ENCODE measurements around the gene ENPP7. TPM values are rescaled to one million over a fixed set of nuclear protein-coding genes. Genes with fewer than 3 reads are reported as not detected.

Gene ENPP7
- total RNA-seq, 1 experiment from 2014 or later, result not detected

DNA sequence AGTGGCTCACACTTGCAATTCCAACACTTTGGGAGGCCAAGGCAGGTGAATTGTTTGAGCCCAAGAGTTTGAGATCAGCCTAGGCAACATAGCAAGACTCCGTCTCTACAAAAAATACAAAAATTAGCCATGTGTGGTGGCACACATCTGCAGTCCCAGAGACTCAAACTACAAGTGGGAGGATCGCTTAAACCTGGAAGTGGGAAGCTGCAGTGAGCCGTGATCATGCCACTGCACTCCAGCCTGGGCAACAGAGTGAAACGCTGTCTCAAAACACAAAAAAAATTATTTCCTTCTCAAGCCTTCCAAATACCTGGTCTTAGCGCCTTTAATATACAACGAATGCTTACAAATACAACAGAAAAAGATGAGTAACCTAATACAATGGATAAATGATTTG lies 27.5 kb downstream of the ENPP7 start:
- CTCF ChIA-PET, result no interaction called here
- TF ChIP-seq, protein P1, sequence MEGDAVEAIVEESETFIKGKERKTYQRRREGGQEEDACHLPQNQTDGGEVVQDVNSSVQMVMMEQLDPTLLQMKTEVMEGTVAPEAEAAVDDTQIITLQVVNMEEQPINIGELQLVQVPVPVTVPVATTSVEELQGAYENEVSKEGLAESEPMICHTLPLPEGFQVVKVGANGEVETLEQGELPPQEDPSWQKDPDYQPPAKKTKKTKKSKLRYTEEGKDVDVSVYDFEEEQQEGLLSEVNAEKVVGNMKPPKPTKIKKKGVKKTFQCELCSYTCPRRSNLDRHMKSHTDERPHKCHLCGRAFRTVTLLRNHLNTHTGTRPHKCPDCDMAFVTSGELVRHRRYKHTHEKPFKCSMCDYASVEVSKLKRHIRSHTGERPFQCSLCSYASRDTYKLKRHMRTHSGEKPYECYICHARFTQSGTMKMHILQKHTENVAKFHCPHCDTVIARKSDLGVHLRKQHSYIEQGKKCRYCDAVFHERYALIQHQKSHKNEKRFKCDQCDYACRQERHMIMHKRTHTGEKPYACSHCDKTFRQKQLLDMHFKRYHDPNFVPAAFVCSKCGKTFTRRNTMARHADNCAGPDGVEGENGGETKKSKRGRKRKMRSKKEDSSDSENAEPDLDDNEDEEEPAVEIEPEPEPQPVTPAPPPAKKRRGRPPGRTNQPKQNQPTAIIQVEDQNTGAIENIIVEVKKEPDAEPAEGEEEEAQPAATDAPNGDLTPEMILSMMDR (conservative IDR thresholded peaks at IDR 0.05; ENCODE audit: low read depth, low read length), result no peak
- no peak for TF ChIP-seq EZH2 (IDR thresholded peaks at IDR 0.05; ENCODE audit: borderline replicate concordance, low read depth, low read length, poor library complexity, severe bottlenecking)

DNA sequence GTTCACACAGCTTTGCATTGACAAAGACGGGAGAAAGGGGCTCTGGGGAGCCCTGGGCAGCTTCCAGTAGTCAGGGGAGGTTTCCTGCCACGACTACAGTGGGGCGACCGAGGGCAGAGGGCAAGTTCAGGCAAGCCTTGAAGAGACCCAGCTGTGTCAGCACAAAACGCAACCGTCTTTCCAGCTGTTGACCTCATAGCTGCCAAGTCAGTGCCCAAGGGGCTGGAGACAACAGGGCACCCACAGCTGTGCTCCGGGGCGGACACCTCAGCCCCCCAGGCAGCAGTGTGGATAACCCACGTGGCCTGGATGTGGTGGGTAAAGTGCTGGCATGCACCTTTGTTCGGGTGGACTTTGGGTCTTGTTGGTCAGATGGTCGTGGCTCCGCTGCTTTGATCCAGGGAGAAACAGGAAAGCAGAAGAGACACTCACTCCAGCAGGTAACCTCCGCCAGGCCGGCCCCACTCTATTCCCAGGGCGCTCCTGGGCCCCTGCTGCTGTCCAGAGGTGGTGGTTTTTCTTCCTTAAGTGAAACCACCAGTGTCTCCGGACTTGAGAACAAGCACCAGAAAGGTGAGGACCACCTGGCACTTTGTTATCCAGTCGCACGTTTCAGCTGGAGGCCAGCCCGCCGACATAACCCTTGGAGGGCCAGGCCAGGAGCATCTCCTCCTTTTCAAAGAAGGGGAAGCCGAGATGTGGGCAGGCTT lies 29.6 kb downstream of the ENPP7 start:
- ChIA-PET POLR2A (ENCODE audit: low non-redundant PET) (interaction anchor here (0.6 kb wide), 1 partner anchor 757 kb away, joined by 3 read pairs; no protein-coding TSS in a partner anchor), CTCF (no interaction called here)
- Histone ChIP-seq H3K4me1 (ENCODE audit: insufficient read depth, low read length, poor library complexity, severe bottlenecking) (no peaks in the 10 kb centered on the region), H3K27me3 (replicated peaks; ENCODE audit: insufficient read depth, low read depth, low read length, poor library complexity) (no peaks in the 10 kb centered on the region), H3K4me3 (ENCODE audit: low read depth, low read length, poor library complexity, severe bottlenecking) (no peak overlapping the region), H3K9me3 (ENCODE audit: low read depth, low read length, poor library complexity, severe bottlenecking) (no peaks in the 10 kb centered on the region), H3K36me3 (ENCODE audit: insufficient read depth, low read length, poor library complexity, severe bottlenecking) (no peaks in the 10 kb centered on the region), H3K27ac (ENCODE audit: low read depth, low read length, poor library complexity, severe bottlenecking) (no peak overlapping the region)
- intact Hi-C loops (cut with micrococcal nuclease; ENCODE audit: unreplicated experiment), result no loop called here
- TF ChIP-seq EZH2 (IDR thresholded peaks at IDR 0.05; ENCODE audit: borderline replicate concordance, low read depth, low read length, poor library complexity, severe bottlenecking), result no peak
- no peak for DNase-seq (ENCODE audit: low spot score)
- BruUV-seq (replicated peaks), result no TSS peak

More for the DNA sequence above, 27.5 kb downstream of the ENPP7 start:
- DNase-seq (ENCODE audit: low spot score), result no peak
- no peaks in the 10 kb centered on the region for H3K27me3 ChIP-seq (replicated peaks; ENCODE audit: insufficient read depth, low read depth, low read length, poor library complexity)
- intact Hi-C loops (cut with micrococcal nuclease; ENCODE audit: unreplicated experiment), result no loop called here
- no TSS peak for BruUV-seq (replicated peaks)
- no peaks in the 10 kb centered on the region for H3K4me1 ChIP-seq (ENCODE audit: insufficient read depth, low read length, poor library complexity, severe bottlenecking)
- no peak overlapping the region for H3K27ac ChIP-seq (ENCODE audit: low read depth, low read length, poor library complexity, severe bottlenecking)
- POLR2A ChIA-PET (ENCODE audit: low non-redundant PET), result no interaction called here
- H3K9me3 ChIP-seq (ENCODE audit: low read depth, low read length, poor library complexity, severe bottlenecking), result no peaks in the 10 kb centered on the region
- no peak overlapping the region for H3K4me3 ChIP-seq (ENCODE audit: low read depth, low read length, poor library complexity, severe bottlenecking)
- H3K36me3 ChIP-seq (ENCODE audit: insufficient read depth, low read length, poor library complexity, severe bottlenecking), result no peaks in the 10 kb centered on the region

DNA sequence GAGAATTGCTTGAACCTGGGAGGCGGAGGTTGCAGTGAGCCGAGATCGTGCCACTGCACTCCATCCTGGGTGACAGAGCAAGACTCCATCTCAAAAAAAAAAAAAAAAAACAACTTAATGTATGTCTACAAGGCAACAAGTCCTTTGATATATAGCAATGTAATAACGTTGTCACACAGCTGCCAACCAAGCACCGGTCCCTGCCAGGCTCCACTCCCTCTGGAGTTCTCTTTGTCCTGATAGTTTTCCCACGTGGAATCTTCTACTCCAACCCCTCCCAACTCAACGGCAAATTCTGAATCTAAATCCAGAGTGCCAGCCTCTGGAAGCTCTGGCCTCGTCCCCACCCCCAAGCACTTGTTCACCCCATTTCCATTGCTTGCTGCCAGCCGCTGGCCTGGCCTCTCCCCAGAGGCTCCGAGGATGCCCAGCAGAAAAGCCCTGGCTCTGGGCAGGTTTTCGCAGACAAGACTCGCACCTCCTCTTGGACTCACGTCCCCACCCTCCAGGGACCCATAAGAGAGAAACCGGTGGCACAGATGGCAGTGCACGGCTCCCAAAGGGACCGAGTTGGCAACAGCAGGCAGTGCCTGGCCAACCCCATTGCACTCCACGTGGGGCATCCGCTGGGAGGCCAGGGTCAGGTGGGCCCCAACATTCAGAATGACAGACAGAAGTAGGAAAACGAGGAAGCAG lies 31.3 kb downstream of the ENPP7 start:
- no peak for TF ChIP-seq EZH2 (IDR thresholded peaks at IDR 0.05; ENCODE audit: borderline replicate concordance, low read depth, low read length, poor library complexity, severe bottlenecking)
- TF ChIP-seq, protein P1 (conservative IDR thresholded peaks at IDR 0.05; ENCODE audit: low read depth, low read length), result no peak
- no peaks in the 10 kb centered on the region for H3K36me3 ChIP-seq (ENCODE audit: insufficient read depth, low read length, poor library complexity, severe bottlenecking)
- ChIA-PET CTCF (no interaction called here), POLR2A (ENCODE audit: low non-redundant PET) (no interaction called here)
- BruUV-seq (replicated peaks), result no TSS peak
- no peak overlapping the region for H3K4me3 ChIP-seq (ENCODE audit: low read depth, low read length, poor library complexity, severe bottlenecking)
- no peak for DNase-seq (ENCODE audit: low spot score)
- H3K9me3 ChIP-seq (ENCODE audit: low read depth, low read length, poor library complexity, severe bottlenecking), result no peaks in the 10 kb centered on the region
- intact Hi-C loops (cut with micrococcal nuclease; ENCODE audit: unreplicated experiment), result no loop called here
- H3K27ac ChIP-seq (ENCODE audit: low read depth, low read length, poor library complexity, severe bottlenecking), result no peak overlapping the region
- H3K27me3 ChIP-seq (replicated peaks; ENCODE audit: insufficient read depth, low read depth, low read length, poor library complexity), result no peaks in the 10 kb centered on the region
- H3K4me1 ChIP-seq (ENCODE audit: insufficient read depth, low read length, poor library complexity, severe bottlenecking), result no peaks in the 10 kb centered on the region
